Measurements from ENCODE around the gene PTGES3L. TPM values are rescaled to one million over a fixed set of nuclear protein-coding genes. Genes with fewer than 3 reads are reported as not detected.

PTGES3L gene
- total and polyA plus RNA-seq, 2 of the 13 experiments (the other 11 are each of a cell fraction or from before 2014, with no cell fraction given): 1.2 to 2.9 TPM

DNA sequence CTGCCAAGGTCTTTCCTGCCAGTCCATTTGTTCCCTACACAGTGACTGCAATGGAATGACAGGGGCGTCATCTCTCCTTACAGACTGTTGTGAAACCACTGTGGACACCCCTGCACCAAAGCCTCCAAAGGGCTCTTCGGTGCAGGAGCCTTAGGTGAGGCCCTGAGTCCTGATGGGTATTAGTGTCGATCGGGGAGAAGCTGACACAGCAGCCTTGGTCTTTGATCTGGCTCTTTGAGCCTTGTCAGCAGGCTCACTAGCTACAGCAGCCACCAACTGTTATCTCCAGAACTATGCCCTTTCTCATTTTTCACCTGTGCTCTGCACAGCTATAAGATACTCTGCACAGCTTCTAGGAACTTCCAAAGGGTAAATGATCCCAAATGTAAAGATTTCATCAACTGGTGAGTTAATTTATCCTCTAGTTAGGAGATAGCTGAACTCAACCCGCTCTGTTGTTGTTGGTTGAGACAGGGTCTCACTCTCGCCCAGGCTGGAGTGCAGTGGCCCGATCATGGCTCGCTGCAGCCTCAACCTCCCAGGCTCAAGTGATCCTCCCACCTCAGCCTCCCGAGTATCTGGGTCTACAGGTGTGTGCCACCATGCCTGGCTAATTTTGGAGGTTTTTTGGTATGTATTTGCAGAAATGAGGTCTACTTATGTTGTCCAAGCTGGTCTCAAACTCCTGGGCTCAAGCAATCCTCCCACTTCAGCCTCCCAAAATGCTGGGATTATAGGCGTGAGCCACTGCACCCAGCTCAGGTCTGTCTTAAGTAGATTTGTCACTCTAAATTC, 59.6 kb downstream of the PTGES3L start (continued):
- TF ChIP-seq, protein P1, sequence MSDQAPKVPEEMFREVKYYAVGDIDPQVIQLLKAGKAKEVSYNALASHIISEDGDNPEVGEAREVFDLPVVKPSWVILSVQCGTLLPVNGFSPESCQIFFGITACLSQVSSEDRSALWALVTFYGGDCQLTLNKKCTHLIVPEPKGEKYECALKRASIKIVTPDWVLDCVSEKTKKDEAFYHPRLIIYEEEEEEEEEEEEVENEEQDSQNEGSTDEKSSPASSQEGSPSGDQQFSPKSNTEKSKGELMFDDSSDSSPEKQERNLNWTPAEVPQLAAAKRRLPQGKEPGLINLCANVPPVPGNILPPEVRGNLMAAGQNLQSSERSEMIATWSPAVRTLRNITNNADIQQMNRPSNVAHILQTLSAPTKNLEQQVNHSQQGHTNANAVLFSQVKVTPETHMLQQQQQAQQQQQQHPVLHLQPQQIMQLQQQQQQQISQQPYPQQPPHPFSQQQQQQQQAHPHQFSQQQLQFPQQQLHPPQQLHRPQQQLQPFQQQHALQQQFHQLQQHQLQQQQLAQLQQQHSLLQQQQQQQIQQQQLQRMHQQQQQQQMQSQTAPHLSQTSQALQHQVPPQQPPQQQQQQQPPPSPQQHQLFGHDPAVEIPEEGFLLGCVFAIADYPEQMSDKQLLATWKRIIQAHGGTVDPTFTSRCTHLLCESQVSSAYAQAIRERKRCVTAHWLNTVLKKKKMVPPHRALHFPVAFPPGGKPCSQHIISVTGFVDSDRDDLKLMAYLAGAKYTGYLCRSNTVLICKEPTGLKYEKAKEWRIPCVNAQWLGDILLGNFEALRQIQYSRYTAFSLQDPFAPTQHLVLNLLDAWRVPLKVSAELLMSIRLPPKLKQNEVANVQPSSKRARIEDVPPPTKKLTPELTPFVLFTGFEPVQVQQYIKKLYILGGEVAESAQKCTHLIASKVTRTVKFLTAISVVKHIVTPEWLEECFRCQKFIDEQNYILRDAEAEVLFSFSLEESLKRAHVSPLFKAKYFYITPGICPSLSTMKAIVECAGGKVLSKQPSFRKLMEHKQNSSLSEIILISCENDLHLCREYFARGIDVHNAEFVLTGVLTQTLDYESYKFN (CRISPR knock-in tag; conservative IDR thresholded peaks at IDR 0.05): peak; percentile 82
- TF ChIP-seq HMG20B (CRISPR knock-in tag; conservative IDR thresholded peaks at IDR 0.05) (no peak), KDM6A (CRISPR knock-in tag; IDR thresholded peaks at IDR 0.05; ENCODE audit: low read depth) (peak; percentile 69), MTF1 (CRISPR knock-in tag; IDR thresholded peaks at IDR 0.05) (no peak), ZBTB8A (CRISPR knock-in tag; IDR thresholded peaks at IDR 0.05; ENCODE audit: borderline replicate concordance, low read depth) (peak; percentile 5; the same call in 1 of the 2 replicates), PHF20 (CRISPR knock-in tag; IDR thresholded peaks at IDR 0.05) (no peak), CCAR2 (optimal IDR thresholded peaks at IDR 0.05; ENCODE audit: low read depth, low read length) (no peak), ZNF263 (CRISPR knock-in tag; IDR thresholded peaks at IDR 0.05) (no peak), NFATC3 (CRISPR knock-in tag; IDR thresholded peaks at IDR 0.05) (no peak), RAD21 (CRISPR knock-in tag; IDR thresholded peaks at IDR 0.05) (no peak), ZFP90 (CRISPR knock-in tag; IDR thresholded peaks at IDR 0.05; ENCODE audit: borderline replicate concordance) (peak; percentile 22; the same call in 1 of the 2 replicates)
- TF ChIP-seq, protein P2, sequence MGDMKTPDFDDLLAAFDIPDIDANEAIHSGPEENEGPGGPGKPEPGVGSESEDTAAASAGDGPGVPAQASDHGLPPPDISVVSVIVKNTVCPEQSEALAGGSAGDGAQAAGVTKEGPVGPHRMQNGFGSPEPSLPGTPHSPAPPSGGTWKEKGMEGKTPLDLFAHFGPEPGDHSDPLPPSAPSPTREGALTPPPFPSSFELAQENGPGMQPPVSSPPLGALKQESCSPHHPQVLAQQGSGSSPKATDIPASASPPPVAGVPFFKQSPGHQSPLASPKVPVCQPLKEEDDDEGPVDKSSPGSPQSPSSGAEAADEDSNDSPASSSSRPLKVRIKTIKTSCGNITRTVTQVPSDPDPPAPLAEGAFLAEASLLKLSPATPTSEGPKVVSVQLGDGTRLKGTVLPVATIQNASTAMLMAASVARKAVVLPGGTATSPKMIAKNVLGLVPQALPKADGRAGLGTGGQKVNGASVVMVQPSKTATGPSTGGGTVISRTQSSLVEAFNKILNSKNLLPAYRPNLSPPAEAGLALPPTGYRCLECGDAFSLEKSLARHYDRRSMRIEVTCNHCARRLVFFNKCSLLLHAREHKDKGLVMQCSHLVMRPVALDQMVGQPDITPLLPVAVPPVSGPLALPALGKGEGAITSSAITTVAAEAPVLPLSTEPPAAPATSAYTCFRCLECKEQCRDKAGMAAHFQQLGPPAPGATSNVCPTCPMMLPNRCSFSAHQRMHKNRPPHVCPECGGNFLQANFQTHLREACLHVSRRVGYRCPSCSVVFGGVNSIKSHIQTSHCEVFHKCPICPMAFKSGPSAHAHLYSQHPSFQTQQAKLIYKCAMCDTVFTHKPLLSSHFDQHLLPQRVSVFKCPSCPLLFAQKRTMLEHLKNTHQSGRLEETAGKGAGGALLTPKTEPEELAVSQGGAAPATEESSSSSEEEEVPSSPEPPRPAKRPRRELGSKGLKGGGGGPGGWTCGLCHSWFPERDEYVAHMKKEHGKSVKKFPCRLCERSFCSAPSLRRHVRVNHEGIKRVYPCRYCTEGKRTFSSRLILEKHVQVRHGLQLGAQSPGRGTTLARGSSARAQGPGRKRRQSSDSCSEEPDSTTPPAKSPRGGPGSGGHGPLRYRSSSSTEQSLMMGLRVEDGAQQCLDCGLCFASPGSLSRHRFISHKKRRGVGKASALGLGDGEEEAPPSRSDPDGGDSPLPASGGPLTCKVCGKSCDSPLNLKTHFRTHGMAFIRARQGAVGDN (CRISPR knock-in tag; IDR thresholded peaks at IDR 0.05): peak; percentile 63
- TF ChIP-seq, protein P3, sequence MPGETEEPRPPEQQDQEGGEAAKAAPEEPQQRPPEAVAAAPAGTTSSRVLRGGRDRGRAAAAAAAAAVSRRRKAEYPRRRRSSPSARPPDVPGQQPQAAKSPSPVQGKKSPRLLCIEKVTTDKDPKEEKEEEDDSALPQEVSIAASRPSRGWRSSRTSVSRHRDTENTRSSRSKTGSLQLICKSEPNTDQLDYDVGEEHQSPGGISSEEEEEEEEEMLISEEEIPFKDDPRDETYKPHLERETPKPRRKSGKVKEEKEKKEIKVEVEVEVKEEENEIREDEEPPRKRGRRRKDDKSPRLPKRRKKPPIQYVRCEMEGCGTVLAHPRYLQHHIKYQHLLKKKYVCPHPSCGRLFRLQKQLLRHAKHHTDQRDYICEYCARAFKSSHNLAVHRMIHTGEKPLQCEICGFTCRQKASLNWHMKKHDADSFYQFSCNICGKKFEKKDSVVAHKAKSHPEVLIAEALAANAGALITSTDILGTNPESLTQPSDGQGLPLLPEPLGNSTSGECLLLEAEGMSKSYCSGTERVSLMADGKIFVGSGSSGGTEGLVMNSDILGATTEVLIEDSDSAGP (CRISPR knock-in tag; IDR thresholded peaks at IDR 0.05; ENCODE audit: borderline replicate concordance): peak; percentile 22; the same call in 1 of the 2 replicates

All from HepG2 (cell line).